Measurements from ENCODE around the gene VPS72.
A peak's percentile ranks its signal among the peaks of the same experiment; 100 is the strongest.

VPS72 gene

DNA sequence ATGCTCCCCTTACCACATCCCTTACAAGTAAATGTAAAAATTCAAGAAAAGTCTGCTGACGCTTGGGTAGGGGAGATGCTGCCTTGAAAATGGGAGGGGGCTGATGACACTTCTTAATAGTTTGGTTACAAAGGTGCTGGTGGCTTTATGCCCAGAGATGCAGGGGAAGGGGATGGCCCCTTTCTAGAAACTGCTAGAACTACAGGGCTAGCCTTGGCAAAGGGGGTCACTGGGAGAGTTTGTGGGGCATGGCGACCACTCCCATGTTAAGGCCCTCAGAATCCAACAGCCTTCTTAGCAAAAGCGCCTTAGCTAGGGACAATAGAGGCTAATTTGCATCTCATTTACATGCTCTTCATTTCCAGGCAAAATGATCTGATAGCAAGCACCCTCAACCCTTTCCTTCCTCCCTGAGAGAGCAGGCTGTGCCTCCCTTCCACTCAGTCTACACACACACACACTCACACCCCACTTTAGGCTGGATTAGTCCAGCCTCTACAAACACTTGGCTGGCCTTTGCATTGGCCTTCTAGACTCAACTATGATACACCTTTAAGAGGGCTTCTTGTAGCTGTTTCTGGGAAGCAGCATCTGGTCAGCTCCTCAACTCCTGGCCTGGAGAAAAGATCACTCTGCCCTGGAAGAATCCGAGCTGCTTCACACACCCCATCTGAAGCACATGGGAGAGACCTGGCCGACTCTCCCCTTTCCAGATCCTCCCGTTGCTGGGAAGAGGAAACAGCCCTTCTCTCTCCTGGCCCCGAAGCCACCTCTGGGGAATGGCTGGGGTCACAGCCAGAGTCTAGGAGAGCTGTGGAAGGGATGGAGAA, 45.3 kb downstream of the VPS72 start:
- DNase-seq (ENCODE audit: low read depth), result no peak

DNA sequence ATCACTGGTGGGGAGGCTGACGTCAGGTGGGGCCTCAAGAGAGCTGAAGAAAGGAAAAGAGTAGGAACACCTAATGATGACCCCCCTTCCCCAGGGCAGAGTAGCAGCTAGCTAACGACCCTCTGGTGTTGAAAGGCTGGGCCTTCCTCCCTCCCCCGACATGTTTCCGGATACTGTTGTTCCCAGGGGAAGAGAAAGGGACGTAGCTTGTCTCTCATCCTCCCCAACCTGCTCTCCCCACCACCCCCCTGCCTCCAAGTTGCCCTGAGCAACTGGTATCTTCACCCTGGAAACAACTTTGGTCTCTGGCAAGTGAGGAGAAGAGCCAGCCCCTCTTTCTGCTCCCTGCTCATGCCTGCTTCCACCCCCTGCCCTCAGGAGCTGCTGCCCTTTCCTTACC, 46.0 kb downstream of the VPS72 start:
- DNase-seq (ENCODE audit: low read depth), result no peak

DNA sequence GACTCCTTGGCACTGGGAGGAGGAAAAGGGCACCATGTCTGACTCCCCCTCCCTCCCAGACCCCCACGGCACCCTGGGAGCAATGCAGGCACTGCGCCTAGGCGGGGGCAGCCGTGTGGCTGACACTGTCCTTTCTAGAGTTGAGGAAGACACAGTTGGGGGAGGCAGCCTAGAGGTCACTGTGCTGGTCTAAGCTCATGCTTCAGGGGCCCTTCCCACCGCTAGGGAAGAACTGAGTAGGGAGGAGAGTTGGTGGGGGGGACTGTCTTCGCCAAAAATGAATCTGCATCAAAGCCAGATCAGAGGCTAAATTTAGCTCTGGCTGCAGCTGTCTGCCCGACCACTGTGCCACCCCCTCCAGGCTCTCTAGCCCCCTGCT, 47.0 kb downstream of the VPS72 start:
- no peak for DNase-seq (ENCODE audit: low read depth)

DNA sequence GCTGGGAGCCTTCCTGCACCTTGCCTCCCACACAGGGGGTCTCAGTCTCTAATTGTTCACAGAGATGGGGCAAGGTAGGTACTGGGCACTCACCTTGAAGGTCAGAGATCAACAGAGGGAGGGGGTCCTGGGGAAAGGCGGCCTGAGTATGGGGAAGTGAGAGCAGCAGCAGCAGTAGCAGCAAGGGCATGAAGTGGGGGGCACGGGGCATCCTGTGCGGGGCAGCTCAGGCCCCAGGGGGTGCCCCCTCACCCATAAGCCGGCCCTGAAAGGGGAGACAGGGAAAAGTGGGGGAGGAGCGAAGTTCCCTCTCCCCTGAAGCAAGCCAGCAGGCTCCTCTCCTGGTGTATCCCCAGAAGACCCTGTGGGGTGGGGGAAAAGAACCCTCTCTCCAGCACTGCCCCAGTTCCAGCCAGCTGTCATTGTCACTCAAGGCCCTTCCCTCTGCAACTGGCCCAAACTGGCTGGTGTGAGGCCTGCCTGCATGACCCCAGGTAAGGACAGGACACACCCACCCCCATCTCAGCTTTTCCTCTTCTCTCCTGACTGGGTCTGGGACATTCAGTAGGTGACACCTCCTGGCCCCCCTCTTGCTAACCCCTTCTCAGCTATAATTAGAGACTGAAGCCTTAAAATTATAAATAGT, 47.5 kb downstream of the VPS72 start:
- no peak for DNase-seq (ENCODE audit: low read depth)

DNA sequence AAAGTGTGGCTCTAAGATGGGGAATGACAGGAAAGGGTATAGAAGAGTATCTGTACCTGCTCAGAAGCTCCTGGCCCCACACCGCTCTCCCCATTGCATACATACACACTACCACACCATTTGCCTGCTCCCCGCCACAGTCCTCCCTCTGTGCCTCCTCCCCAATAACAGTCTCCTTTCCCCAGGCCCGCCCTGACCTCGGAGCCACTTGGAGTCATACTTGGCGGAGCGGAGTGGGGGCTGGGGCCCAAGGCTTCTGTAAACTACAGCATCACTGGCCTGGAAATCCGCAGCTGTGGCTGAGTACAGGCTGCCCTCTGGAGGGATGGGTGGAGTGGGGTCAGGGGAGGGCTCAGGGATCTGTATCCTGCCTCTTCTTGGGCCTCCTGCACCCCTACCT, 52.2 kb downstream of the VPS72 start:
- DNase-seq (ENCODE audit: low read depth), result no peak

DNA sequence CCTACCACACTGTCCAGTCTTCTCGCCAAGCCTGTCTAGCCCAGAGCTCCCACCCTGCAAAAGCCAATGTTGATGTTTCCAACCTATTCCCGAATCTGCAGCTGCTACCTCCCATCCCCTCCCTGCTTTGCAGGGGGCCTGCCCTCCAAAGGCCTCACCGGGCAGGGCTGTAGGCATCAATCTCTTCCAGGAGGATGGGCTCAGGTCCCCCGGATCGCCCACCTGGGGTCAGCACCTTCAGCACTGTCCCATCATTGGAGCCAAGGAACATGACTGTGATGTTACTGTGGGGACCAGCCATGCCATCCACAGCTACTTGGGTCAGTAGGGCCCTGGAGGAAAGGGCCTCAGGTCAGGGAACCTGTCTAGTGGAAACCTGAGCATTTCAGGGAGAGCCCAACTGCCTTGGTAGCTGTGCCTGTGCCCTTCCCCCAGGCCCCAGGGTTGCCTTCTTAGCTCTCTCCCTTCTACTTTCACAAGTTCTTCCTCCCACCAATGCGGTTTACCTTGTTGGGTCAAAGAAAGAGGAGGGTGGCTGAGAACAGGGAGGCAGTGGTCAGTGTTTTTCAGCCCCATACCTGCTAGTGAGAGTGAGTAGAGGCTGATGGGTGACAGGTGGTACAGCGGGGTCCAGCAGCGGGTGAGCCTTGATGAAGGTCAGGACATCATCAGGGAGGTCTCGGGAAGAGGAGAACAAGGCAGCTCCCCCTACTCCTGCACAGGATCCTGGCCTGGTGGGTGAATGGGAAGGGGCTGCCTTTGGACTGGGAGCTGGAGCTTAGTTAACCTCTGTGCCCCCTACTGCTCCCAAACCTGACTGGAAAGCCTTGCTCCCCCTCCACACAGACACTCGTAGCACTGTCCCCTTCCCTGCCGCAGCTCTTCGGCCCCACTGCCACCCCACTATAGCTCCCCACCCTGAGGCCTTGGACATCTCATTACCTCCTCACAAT, 54.3 kb downstream of the VPS72 start:
- DNase-seq (ENCODE audit: low read depth), result no peak

DNA sequence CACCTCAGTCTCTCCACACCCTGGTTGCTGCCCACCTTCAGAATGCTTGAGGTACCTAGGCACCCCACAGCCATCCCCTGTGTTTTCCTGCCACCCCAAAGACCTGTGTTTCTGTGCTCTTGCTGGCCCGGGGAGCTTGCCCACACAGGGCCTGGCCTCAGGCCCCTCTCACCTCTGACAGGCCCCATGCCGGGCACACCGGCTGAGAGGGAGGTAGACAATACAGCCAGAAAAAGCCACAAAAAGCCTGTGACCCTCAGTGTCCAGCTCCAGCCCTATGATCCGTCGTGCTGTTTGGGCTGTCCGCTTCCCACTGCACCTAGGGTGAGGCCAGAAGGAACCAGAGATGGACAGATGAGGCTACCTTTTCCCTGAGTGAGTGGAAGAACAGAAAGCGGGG, 55.0 kb downstream of the VPS72 start:
- DNase-seq (ENCODE audit: low read depth), result no peak

DNA sequence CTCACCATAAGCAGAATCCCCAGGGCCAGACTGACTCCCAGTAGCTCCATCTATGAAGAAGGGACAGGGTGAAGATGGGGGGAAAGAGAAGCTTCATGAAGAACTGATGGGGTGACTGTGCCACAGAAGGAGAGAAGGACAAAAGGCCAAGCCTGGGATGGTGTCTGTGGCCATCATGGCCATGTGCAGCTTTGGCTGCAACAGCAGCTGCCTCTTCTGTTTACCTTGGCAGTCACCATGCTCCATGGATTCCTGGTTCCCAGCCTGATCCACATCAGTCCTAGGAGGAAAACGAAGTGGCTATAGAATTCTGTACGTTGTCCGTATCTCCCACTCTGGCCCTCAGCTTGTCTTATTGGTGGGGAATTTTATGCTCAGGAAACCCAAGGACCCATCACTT, 55.6 kb downstream of the VPS72 start:
- no peak for DNase-seq (ENCODE audit: low read depth)

DNA sequence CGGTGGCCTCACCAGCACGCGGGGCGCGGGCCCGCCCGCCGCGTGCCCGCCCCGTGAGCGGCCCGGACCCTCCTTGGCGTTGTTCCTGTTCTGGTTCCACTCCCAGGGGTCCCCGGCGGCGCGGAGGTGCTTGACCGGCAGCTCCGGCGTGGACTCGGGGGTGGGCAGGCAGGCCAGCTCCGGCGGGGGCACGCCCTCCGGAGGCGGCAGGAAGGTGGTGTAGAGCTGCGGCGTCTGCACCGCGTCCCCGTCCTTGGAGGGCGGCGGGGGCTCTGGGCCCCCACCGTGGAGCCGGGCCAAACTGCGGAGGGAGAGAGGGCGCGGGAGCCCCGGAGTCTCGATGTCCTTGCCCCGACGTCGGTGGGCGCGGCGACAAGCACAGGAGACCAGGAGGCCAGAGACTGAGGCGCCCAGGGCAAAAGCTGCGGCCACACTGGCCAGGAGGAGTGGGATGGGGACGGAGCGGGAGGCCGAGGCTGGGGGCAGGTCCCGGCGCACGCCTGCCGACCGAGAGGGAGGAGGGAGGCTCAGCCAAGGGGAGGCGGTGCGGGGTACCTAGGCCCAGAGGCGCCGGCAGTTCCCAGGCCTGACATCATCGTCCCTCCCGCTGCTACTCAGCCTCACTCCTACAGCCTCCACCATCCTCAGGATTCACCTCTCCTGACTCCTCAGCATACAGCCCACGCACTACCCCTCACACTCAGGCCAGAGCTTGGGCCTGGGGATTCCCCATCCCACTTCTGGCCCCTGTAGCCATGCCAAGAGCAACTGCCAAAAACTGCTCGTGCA, 56.8 kb downstream of the VPS72 start:
- DNase-seq (ENCODE audit: low read depth), result no peak

DNA sequence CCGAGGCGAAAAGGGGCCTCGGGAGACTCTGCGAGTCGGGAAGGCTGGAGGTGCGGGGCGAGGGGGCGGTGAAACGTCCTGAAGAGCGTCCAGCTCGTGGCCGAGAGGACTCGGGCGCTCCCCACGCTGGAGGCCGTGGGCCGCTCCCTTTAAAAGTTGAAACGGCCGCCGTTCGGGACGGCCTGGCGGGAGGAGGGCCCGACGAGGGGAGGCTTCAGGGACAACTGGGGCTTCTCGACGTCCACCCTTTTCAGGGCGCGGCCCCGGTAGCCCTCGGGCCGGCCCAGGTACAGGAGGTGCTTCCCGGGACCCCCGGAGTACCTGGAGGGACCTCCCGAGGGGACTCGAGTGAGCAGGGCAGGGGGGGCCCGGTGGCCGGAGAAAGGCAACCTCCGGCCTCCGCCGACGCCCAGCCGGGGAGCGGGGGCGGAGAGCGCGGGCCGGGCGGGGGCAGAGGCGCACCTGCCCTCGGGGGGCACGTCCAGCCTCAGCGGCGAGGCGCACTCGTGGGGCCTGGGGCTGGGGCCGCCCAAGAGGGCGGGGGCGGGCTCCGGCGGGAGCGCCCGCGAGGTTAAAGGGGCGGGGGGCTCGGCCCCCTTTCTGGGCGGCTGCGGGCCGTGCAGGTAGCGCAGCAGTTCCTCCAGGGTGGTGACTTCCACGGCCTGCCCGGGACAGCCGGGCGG, 57.5 kb downstream of the VPS72 start:
- no peak for DNase-seq (ENCODE audit: low read depth)

DNA sequence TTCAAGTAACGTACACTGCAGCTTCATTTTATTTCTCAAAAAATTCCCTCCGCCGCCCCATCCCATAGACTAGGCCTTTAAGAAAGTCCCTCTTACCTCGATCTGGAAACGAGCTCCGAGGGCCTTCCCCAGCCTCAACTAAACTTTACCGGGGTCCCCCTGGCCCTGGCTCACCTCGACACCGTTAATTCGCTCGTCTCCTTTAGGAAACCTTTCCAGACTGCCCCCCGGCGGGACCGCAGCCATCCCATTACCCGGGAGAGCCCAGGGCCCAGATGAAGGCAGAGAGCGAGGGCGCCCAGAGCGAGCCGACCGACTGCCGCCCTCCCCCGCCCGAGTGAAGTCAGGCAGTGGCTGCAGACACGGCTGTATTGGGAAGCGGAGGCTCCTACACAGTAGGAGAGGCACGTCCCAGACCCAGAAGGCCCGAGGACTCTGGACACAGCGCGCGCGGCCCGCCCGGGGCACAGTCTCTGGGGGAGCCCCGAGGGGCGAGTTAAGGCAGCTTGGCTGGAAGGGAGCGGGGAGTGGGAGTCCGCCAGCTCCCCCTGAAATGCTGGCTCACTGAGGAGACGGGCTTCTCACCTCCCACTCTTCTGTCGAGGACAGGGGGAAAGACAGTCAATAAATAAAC, 58.2 kb downstream of the VPS72 start:
- DNase-seq (ENCODE audit: low read depth), result no peak

DNA sequence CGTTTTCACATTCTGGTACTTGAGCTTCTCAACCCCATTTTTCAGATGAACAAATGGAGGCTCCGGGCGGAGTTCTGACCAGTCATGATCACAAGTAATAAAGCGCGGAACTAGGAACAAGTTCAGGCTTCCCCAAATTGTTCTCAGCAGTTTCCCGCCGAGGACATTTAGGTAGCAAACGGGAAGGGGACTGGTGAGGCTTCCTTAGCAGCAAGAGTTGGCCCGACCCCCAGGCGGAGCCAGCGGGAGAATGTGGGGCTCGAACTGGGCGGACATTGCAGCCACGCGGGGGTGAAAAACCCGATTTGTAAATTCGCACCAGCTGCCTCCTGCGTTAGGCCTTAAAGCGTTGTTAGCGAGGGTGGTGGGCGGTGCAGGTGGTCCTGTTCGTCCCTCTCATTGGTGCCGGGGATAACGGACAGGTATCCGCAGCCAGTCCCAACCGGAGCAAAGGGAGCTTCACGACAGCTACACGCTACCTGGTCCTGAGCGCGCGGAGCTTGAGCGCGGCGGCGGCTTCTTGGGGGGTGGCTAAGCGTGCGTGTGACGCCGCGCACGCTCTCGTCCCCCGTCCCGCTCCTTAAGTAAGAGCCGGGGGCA, 58.9 kb downstream of the VPS72 start:
- peak; percentile 47 for DNase-seq (ENCODE audit: low read depth)

DNA sequence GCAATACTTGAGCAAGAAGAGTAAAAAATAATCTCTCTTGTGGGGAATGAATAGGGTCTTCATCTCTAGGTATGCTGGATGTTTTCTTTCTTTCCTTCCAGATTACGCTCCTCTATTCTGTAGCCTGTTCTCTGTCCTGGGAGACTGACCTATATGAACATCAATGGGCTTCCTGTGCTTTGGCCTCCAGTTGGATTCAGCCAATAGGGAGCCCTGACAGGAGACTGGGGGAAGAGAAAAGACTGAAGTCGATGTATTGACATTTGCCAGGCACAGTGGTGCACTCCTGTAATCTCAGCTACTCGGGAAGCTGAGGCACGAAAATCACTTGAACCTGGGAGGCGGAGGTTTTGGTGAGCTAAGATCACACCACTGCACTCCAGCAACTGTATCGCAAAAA, 61.2 kb downstream of the VPS72 start:
- DNase-seq (ENCODE audit: low read depth), result no peak

Measured in stromal cell of bone marrow (primary cell).